GM12892 (cell line): ENCODE data around the gene TMEM8B.

Experiments
- POLR2A ChIP-seq: IDR thresholded peaks from 2 replicates; pipeline ENCODE4 v1.6.1; 2011; ENCODE audit warnings: low read depth, low read length, control low read depth
- TAF1 ChIP-seq: IDR thresholded peaks from 2 replicates; pipeline ENCODE4 v1.6.1; 2011; ENCODE audit warnings: low read depth, mild to moderate bottlenecking, control low read depth, low read length, borderline replicate concordance

DNA sequence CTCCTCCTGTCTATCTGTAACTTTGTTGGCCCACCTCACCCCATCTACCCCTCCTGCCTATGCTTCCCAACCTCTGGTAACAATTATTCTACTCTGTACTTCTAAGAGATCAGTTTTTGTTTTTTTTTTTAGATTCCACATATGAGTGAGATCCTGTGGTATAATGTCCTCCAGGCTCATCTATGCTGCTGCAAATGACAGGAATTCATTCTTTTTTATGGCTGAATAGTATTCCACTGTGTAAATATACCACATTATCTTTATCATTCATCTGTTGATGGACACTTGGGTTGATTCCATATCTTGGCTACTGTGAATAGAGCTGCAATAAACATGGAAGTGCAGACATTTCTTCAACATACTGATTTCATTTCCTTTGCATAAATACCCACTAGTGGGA is 45.6 kb upstream of the TMEM8B start:
- TF ChIP-seq POLR2A (no peak), TAF1 (no peak)
